HG03175 (cell line): ENCODE measurements around the gene IPCEF1.

Source experiments
- ATAC-seq: cut with Tn5 transposase; IDR thresholded peaks from one replicate; pipeline ENCODE4 v1.9.1; 2021; ENCODE audit warnings: mild to moderate bottlenecking, moderate library complexity; ENCODE audit not compliant: unreplicated experiment

The IPCEF1 gene

GRCh38 chr6:154169193-154169847 is 187.3 kb downstream of the IPCEF1 start:
- ATAC-seq, result no peak

GRCh38 chr6:154167126-154167525 is 189.5 kb downstream of the IPCEF1 start:
- ATAC-seq, result no peak

GRCh38 chr6:154166140-154166539 is 190.5 kb downstream of the IPCEF1 start:
- no peak for ATAC-seq

GRCh38 chr6:154165478-154165877 is 191.1 kb downstream of the IPCEF1 start:
- no peak for ATAC-seq

- ATAC-seq, result no peak
These were observed 192.2 kb downstream of the IPCEF1 start for GRCh38 chr6:154164397-154164796.

- ATAC-seq, result peak; percentile 76
These were observed 194.9 kb downstream of the IPCEF1 start for GRCh38 chr6:154161689-154162088.

- ATAC-seq, result no peak
These were observed 197.5 kb downstream of the IPCEF1 start for GRCh38 chr6:154159126-154159525.

- ATAC-seq, result no peak
These were observed 198.9 kb downstream of the IPCEF1 start for GRCh38 chr6:154157706-154158105.

GRCh38 chr6:154157082-154157481 is 199.5 kb downstream of the IPCEF1 start:
- ATAC-seq, result peak; percentile 48

- ATAC-seq, result peak; percentile 56
These were observed 200.3 kb downstream of the IPCEF1 start for GRCh38 chr6:154156135-154156896.

GRCh38 chr6:154154389-154154967 is 202.1 kb downstream of the IPCEF1 start:
- no peak for ATAC-seq

GRCh38 chr6:154143753-154144152 is 212.8 kb downstream of the IPCEF1 start:
- ATAC-seq, result no peak

- no peak for ATAC-seq
These were observed 215.9 kb downstream of the IPCEF1 start for GRCh38 chr6:154140743-154141142.

GRCh38 chr6:154139892-154140291 is 216.7 kb downstream of the IPCEF1 start:
- no peak for ATAC-seq

- ATAC-seq, result no peak
These were observed 217.8 kb downstream of the IPCEF1 start for GRCh38 chr6:154138793-154139192.

- no peak for ATAC-seq
These were observed 222.0 kb downstream of the IPCEF1 start for GRCh38 chr6:154134471-154135147.

- ATAC-seq, result no peak
These were observed 228.9 kb downstream of the IPCEF1 start for GRCh38 chr6:154127657-154128056.

GRCh38 chr6:154125421-154125820 is 231.2 kb downstream of the IPCEF1 start:
- ATAC-seq, result no peak

GRCh38 chr6:154123155-154123956 is 233.2 kb downstream of the IPCEF1 start:
- no peak for ATAC-seq

GRCh38 chr6:154122195-154122925 is 234.2 kb downstream of the IPCEF1 start:
- no peak for ATAC-seq
